Measurements from ENCODE around the gene IQSEC1.

IQSEC1 gene

DNA sequence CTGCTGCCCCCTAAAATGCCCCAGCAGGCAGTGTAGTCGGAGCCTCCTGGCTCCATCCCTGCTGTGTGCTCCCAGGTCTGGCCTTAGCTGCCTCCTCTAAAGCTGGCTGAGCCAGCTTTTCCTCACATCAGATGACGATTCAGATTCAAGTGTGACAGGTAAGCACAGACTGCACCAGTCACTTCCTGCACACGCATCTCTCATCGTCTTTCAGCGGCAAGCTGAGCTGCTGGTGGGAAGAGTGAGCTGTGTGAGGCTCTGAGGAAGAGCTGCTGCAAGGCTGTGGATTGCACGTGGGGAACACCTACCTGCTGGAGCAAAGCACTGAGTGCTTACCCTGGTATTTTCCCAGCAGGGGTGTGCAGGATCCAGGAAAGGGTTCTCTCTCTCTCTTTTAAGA is 143.4 kb downstream of the IQSEC1 start:
- no peak for DNase-seq

DNA sequence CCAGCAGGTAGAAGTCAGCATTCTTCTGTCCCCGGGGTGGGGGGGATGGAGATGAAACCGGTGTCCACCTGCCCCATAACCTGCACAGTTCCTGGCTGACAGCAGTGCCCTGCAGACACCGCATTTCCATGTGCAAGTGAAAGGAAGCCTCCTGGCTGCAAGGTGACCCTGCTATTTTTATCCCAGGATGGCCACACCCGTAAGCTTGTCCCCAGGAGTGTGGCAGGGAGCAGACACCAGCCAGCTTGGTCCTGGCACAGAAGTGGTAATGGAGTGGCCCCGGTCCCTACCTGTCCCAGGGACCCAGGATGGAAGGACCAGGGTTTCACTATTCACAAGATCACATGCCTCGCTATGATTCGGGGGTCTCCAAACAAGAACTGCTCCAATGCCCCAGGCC is 146.6 kb downstream of the IQSEC1 start:
- DNase-seq = no peak

DNA sequence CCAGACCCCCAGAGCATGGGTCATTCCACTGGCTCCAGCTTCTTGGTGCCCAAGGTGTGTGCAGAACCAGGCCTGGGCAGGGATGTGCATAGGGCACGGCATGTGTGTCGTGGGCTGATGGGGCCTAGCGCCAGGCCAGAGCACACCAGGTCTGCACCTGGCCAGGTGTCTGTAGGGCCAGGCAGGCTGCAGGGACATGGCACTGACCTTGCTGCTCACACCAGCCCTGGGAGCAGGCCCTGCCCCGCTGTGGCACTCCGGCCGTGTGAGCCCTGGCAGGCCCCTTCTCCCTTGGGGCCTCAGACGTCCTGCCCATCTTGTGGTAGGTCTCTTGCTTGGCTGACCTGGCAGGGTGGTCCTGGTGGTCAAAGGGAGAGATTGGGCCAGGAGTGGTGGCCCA is 147.6 kb downstream of the IQSEC1 start:
- DNase-seq = no peak

DNA sequence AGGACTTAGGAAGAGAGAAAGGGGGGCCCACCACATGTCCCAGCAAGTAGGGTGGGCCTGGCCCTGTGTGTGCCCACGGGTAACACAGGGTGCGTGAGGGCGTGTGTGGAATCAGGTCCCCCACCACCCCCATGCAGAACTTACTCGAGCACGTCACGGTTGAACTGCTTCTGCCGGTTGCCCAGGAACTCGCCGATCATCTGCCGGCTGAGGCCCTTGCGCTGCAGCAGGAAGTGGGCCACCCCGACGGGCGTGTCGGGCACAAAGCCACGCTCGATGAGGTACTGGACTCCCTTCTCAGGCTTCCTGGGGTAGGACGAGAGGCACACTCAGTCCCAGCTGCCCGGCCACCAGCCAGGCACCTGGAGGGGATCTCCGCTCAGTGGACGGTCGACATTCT is 148.8 kb downstream of the IQSEC1 start:
- DNase-seq = no peak

DNA sequence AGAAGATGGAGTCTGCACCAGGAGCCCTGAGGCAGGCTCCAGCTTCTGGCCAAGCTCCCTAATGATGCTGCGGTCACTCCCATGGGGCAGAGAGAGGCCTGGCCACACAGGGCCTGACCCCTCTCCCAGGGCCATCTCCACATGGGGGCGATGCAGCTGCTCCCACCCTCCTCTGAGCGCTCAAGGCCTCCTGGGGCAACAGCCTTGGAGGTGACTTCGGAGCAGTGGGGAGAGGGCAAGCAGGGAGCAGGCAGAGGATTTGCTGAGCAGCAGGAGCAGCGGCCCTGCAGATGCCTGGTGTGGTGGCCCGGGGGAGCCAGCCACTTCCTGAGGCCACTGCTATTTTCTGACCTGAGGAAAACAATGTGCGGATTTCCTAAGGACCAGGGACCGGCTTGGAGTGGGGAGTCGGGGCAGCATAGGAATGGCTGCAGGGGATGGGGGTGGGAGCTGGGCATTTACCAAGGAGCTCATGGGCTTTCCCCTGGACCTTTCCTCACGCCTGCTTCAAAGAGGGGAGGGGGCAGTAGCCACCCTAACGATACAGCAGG is 150.3 kb downstream of the IQSEC1 start:
- DNase-seq = no peak

DNA sequence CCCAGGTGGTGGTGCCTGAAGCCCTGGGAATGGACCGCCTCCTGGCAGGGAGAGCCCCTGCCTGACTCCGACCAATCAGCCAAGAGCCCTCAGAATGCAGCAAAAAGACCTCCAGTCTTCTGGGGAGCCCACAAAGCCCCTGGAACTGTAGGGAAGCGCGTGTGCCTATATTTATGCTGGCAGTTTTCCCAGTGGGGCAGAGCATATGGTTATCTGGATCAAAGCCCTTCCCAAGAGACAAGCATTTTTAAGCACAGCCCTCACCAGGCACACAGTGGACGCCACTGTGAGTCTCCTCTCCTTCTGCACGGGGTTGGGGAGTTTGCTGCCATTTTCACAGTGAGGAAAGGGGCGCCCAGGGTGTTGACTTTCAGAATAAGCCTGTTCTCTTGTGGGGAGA is 150.9 kb downstream of the IQSEC1 start:
- no peak for DNase-seq

DNA sequence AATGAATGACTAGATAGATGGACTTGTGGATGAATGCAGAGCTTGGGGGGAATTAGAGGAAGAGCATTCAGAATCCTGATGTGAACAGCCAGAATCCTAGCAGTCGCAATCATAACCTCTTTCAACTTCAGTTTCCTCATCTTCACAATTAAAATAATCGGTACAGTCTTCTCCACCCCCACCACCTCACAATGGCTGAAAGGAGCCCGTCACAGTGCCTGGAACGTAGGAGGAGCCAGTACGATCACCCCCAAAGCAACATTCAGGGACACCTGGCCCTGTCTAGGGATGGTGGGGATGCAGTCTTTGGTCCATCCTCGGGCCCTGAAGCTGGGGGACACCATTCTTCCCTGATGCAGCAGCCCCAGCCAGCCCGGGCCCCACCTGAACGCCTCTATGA is 151.5 kb downstream of the IQSEC1 start:
- no peak for DNase-seq

DNA sequence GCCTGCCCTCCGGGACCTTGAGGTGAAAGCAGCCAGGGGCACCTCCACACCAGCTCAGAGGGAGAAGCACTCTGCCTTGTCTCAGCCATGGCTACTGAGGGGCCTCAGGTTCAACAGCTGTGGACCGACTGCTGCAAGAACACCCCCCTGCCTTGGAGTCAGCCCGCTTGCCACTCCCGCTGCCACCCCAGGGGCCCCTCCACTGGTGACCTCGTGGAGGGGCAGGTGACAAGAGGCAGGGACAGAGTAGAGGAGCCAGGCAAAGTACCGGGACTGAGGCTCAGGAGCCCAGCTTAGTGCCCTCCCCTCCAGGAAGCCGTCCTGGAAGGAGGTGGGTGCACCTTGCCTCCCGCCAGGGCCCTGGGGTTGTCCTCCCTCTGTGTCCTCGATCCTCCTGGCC is 152.3 kb downstream of the IQSEC1 start:
- no peak for DNase-seq

DNA sequence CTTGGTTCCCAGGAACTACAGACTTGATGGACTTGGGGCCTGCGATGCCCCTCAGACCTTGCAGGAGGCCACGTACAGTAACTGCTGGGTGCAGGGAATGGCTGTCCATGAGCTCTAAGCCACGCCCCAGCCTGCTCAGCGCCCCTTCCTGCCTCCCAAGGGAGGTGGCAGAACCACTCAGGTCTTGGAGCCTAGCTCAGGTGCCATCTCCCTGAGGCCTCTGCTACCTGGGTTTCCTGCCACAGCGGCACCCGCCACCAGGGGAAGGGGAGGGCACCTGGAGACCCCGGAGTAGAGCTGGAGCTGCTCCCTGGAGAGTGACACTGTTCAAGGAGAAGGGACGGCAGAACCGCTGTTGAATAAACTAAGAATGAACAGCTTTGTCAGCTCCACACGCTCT is 154.0 kb downstream of the IQSEC1 start:
- no peak for DNase-seq

DNA sequence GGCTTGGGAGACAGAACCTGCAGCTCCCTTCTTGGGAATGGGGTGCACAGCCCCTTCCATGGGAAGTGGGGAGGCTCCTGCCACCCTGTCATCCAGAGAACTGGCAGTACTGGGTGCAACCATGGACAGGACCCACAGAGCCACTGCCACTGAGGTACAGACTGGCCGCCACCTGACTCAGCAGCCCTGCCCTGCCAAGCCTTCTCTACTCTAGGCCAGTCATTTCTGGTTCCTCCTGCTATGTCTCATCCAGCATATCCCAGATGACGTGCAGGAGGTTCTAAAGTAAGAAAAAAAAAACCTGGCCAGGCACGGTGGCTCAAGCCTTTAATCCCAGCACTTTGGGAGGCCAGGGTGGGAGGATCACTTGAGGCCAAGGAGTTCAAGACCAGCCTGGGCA is 155.0 kb downstream of the IQSEC1 start:
- no peak for DNase-seq

DNA sequence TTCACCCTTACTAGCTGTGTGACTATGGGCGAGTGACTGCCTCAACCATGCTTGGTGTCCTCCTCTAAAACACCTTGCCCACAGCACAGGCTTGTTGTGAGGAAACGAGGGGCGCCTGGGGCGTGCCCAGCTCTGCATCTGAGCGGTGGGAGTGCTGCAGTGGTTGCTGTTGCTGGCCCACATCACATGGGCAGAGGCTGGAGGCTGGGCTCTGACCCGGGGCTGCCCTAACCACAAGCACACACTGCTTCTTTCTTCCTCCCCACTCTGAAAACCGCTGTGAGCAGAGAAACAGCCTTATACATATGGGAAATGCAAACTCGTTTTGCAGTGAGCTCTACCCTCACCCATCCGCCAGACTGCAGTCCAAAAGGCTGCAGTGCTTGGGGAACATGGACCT is 157.1 kb downstream of the IQSEC1 start:
- no peak for DNase-seq

DNA sequence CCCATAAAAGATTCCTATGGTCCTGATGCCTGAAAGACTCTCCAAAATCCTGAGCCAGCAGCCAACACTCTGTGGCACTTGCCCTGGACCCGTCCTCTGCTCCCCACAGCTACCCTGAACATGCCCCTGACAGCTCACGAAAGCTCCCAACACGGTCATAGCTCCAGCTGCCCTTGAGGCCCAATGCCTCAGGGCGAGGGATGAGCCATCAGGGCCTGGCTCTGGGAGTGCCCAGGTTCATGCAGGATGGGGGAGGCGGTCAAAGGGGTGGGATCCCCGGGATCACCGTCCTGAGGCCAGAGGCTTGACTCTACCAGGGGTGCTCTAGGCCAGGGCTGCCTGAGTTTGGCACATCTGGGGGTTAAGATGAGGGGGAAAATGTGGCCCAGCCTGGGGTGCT is 159.1 kb downstream of the IQSEC1 start:
- no peak for DNase-seq

DNA sequence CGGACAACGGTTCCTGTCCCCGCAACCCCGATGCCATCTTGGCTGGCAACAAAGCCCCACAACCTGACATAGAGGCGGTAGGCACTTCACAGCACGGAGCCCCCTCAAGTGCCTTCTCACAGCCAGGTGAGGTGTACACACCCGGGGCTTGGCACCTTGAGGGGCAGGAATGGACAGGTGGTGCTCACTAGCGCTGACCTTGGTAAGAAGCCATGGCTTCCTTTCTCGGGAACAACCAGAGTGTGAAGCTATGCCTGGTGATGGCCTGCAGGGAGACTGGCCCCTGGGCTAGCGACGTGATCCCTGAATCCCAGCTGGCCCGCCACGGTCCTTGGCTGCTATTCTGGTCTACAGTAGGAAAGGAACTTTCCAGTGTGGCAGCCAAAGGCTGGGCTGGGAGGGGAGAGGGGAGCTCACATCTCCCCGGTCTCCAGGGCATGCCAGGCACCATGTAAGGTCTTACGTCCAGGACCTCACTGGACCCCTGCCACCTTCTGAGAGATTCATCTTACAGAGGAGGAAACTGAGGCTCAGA is 161.3 kb downstream of the IQSEC1 start:
- no peak for DNase-seq

DNA sequence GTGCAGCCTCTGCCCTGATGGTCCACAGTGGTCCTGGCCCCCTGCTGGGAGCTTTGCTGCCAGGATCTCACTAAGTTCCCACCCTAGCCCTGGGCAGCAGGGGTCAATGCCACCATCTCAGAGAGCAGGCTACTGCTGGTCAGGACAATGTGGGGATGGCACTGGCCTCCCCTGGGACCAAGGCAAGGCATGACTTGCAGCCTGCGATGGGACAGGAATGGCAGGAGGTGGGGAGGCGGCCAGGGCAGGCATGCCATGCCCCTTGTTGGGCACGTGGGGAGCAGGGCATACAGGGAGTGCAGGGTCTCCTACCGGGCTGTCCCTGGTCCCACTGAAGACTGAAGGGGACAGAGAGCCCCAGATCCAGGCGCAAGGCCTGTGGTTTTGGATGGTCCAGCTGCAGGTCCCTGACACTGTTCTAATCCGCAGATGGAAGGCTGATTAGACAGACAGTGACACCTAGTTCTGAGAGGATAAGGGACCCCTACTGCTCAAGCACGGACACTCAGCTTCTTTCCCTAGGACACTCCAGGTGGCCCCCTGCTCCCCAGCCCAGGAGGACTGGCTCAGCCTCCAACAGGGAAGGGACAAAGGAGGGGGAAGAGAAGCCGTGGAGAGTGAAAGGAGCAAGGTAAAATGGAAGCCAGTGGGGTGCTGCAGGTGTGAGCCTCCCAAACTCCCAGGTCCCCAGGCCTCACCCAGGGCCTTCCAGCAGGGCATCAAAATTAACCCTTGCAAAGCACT is 162.7 kb downstream of the IQSEC1 start:
- no peak for DNase-seq

DNA sequence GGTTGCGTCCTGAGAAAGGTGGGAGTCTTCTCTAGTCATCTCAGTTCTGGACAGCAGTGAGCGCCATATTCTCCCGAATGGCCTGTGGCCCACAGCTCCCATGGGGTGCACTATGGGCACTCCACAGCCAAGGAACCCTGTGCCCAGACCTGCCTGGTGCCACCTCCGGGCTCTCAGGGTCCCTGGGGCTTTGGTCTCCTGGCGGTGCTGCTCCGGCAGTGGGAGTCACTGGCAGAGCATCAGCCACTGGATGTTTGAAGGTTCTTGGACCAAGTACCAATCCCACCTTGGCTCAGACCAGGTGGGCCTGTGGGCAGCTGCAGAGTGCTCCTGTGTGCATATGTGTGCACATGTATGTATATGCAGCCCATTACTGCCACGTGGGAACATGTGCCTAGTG is 163.5 kb downstream of the IQSEC1 start:
- no peak for DNase-seq

DNA sequence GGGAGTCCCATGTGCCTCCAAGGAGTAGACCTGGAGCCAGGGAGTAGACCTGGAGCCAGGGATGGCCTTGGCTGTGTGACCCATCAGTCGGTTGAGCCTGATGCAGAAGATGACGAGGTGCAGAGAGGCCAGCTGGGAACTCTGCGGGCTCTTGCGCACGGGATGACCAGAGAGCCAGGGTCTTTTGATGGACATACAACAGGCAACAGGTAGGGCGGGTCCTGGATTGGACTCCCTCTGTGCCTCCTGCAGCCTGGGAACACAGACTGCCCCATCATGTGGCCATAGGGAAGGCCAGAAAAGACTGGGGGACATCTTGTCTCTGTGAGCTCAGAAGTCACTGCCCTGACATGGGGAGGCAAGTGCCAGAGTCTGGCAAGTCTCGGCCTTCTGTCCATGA is 164.4 kb downstream of the IQSEC1 start:
- DNase-seq = no peak

DNA sequence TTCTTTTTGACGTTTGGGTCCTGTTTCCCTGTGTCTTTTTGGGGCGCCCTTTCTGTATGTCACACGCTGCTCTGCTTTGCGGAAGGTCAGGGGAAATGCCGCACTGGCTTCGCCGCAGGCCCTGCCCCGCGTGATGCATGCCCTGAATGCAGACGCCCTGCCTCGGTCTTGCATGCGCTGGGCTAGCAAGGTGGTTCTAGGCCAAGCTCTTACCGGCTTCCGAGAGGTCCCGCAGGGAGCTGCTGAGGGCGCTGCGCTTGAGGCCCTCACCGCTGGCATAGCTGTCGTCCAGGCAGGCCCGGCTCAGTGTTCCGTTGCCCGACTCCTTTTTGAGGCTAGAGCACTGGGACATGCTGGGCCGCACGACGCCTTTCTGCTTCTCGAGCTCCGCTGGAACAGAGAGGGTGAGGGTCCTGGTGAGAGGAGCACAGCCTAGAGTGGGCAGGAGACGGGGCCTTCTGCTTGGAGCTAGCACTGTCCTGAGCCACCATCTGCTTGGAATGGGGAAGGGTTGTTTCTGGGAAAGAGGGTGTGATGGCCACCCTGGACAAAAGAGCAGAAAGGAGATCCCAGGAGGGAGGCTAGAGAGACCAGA is 165.0 kb downstream of the IQSEC1 start:
- DNase-seq = no peak

DNA sequence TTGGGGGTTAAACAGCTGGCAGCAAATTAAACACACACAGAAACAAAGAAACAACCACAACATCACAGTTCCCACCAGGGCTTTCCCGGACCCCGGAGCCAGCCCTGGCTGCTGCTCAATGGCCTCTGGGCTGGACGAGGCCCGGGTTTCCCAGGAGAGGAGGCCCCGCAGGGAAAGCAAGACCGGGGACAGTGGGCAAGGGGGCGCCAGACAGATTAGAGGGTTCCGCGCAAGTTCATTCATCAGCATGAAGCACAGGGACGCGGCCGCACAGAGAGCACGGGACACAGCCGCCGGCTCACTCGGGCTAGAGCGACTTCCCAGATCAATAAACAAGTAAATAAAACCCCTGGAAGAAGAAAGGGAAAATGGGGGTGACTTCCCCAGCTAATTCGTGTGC is 165.5 kb downstream of the IQSEC1 start:
- DNase-seq = no peak

DNA sequence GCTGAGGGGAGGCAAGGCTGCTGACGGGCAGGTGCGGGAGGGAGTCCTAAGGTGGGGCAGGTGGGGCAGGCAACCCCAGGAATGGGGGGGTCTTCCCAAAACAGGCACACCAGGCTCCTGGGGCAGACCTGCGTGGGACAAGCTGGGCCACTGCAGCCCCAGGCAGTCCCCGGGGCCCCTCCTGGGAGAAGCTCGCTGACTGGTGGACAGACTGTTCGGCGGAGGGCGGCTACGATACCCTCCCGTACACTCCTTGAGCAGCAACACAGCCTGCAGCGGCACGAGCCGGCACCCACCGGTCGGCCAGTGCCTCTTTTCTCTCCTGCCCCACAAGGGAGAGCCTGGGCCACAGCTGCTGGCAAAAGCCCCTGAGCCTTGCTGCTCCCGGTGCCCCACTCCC is 165.9 kb downstream of the IQSEC1 start:
- no peak for DNase-seq

DNA sequence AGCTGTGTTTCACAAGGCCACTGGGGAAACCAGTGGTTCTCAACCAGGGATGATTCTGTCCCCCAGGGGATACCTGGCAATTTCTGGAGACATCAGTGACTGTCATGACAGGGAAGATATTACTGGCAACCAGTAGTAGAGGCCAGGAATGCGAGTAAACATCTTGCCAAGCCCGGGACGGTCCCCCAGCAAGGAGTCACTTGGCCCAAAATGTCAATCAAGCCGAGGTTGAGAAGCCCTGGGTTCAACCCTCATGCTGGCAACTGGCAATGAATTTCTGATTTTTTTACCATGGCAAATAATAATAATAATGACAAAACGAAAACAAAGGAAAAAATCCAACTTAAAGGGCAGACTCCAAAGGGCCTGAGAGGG is 166.3 kb downstream of the IQSEC1 start:
- DNase-seq = no peak

DNA sequence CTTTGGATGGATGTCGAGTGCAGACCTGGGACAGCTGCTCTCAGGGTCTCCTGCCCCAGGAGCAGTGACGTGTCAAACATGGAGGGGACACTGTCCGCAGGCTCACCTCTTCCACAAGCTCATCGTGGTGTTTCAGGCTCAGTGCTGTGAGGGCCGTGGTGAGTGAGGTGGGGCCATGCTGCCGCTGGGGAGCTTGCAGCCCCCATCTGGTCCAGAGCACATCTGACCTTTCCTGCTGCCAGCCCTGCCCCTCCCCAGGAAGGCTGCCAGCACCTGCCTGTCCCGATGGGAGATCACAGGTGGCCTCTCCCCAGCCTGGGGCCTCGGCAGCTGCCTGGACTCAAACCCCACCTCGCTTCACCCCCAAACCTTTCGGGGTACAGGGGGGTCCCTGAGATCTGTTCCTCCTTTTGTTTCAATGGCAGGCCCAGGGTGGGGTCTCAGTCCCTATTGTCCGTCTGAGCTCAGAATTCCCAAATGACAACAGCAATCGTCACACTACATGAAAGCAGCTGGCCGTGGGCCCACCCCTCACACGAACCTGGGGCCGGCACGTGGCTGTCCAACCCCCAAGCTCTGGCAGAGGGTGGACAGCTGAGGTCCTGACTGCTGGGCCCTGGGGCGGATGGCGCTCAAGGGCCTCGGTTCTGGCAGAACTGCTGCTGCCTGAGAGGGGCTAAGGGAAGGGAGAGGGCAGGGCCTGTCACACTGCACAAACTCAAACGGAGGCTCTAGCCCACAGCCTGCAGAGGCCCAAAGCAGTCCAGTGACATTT is 166.9 kb downstream of the IQSEC1 start:
- DNase-seq = no peak

DNA sequence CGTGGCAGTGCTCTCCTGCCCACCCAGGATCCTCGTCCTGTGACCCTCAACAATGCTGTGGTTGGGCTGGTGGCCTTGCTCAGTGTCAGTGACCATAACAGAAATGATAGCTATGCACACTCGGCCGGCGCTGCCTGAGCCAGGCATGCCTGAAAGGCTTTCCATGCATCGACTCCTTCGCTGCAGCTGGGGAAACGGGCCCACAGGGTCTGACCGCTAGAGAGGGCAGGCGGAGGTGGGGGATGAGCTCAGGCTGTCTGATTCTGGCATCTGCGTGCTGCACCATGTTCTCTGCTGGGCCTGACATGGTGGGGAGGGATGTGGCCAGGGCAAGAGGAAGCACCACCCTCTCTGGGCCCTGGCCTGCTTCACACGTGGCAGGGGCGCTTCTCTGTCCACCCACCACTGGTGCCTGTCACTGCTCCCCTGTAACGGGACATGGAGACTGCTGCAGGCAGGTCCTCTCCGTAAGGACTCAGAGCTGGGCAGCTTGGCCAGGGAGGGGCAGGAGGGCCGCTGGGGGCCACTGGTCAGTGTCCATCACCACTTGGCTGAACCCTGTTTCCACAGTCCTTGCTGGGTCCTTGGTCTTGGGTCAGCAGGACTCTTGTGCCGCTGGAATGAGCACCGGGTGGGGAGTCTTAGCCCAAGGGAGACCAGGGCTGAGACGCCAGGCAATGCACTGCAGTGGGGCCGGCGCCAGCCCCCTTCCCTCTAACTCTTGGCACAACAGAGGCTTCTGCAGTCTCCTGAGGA is 167.7 kb downstream of the IQSEC1 start:
- no peak for DNase-seq

DNA sequence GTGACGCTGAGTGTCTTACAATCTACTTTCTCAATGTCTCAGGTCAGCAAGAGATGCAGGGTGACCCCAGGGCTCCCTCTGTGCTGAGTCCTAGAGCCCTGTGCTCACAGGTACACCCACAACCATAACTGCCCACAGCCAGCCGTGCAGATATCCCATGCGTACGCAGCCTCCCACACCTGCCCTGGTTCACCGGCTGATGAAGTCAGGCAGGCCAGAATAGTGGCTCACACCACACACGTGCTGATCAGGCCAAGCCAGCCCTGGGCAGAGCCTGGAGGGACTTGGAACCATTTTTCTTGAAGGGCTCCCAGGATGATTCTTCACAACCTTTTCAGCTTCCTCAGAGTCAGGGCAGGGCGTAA is 168.3 kb downstream of the IQSEC1 start:
- DNase-seq = no peak
